Smooth muscle cell of trachea (primary cell): ENCODE data around the gene HSPA1A. TPM values are rescaled to one million over a fixed set of nuclear protein-coding genes. Genes with fewer than 3 reads are reported as not detected.

Experiments
- total RNA-seq: library from RNA; depleted of rRNA; stranded (reverse); fragments of >200 nt; gene quantifications from 2 replicates; pipeline ENCODE4 v1.2.1, GENCODE V29; 2014

The HSPA1A gene
- 98.0 and 168 TPM in 2 replicates for total RNA-seq

GRCh38 chr6:31815025-31815838 is at the start of gene HSPA1A, which contains the start of gene HSPA1L:
TSS of gene HSPA1A (plus strand) at chr6:31815543. CDS start at chr6:31815757, 214 bp downstream.
TSS of gene HSPA1L (minus strand) at chr6:31815283. CDS start at chr6:31811972, 3,311 bp downstream.

GRCh38 chr6:31776989-31777666 is 38.2 kb upstream of the HSPA1A start, which contains the start of gene VWA7:
TSS of gene VWA7 (minus strand) at chr6:31777328. CDS start at chr6:31776779, 549 bp downstream.

DNA sequence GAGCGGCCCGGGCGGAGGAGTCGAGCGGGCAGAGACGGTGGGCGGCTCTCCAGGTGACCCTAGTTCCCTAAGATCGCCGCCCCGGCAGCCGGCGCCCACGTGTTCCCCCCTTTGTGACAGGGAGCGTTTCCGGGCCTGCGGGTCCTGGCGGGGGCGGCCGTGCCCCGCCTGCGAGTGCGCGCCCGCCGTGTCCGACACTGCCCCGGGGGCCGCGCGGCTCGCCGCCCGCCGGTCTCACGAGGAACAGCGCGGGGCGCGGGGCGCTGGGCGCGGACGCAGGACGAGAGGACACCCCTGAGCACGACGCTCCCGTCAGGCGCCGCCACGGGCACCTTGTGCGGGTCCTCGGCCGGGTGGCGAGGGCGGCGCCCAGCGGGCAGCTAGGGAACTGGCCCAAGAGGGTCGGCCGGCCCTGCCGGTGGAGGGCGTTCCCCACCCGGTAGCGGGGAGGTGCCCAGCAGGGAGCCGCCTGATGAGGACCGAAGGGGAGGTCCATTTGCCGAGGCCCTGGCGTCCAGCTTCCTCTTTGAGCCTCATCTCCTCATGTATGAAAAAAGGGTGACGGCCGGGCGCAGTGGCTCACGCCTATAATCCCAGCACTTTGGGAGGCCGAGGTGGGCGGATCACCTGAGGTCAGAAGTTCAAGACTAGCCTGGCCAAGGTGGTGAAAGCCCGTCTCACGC is 19.6 kb upstream of the HSPA1A start, which contains the start of gene VARS1:
TSS of gene VARS1 (minus strand) at position 137 of the 683 bp plus-strand sequence. CDS start 535 bp downstream, outside the sequence.

GRCh38 chr6:31806470-31807272 is 8.7 kb upstream of the HSPA1A start, which contains the start of gene LSM2:
TSS of gene LSM2 (minus strand) at chr6:31806966. CDS start at chr6:31806757, 209 bp downstream.

GRCh38 chr6:31827286-31828079 is 12.1 kb downstream of the HSPA1A start, which contains the start of gene HSPA1B:
TSS of gene HSPA1B (plus strand) at chr6:31827738. CDS start at chr6:31827951, 213 bp downstream.

GRCh38 chr6:31862344-31863235 is 47.2 kb downstream of the HSPA1A start, which contains the start of gene NEU1:
TSS of gene NEU1 (minus strand) at chr6:31862821. CDS start at chr6:31862776, 45 bp downstream.

Other genes starting within 250 kb of the HSPA1A start
- not detected in 2 replicates for gene LTA, start 243.3 kb upstream of the HSPA1A start, total RNA-seq
- gene TNF, start 240.0 kb upstream of the HSPA1A start, total RNA-seq = not detected in 2 replicates
- gene LTB, start 233.1 kb upstream of the HSPA1A start, total RNA-seq = not detected in 2 replicates
- gene LST1, start 229.3 kb upstream of the HSPA1A start, total RNA-seq = not detected in 2 replicates
- gene NCR3, start 222.5 kb upstream of the HSPA1A start, total RNA-seq = not detected in 2 replicates
- gene AIF1, start 200.3 kb upstream of the HSPA1A start, total RNA-seq = not detected in 2 replicates
- gene PRRC2A, start 194.8 kb upstream of the HSPA1A start, total RNA-seq = 46.6 and 50.6 TPM in 2 replicates
- gene BAG6, start 162.9 kb upstream of the HSPA1A start, total RNA-seq = 171 and 206 TPM in 2 replicates
- 1.0 and 1.3 TPM in 2 replicates for gene APOM, start 159.6 kb upstream of the HSPA1A start, total RNA-seq
- gene C6orf47, start 154.8 kb upstream of the HSPA1A start, total RNA-seq = 21.7 and 24.8 TPM in 2 replicates
- 13.2 and 20.9 TPM in 2 replicates for gene GPANK1, start 150.5 kb upstream of the HSPA1A start, total RNA-seq
- gene CSNK2B, start 149.5 kb upstream of the HSPA1A start, total RNA-seq = 112 and 124 TPM in 2 replicates
- gene LY6G5B, start 145.6 kb upstream of the HSPA1A start, total RNA-seq = 3.2 and 3.8 TPM in 2 replicates
- gene LY6G5C, start 134.5 kb upstream of the HSPA1A start, total RNA-seq = 0.66 and 0.73 TPM in 2 replicates
- 47.6 and 58.2 TPM in 2 replicates for gene ABHD16A, start 112.2 kb upstream of the HSPA1A start, total RNA-seq
- not detected in 2 replicates for gene LY6G6F, start 108.7 kb upstream of the HSPA1A start, total RNA-seq
- gene LY6G6D, start 100.2 kb upstream of the HSPA1A start, total RNA-seq = not detected in 2 replicates
- not detected in 2 replicates for gene LY6G6C, start 93.8 kb upstream of the HSPA1A start, total RNA-seq
- not detected in 2 replicates for gene MPIG6B, start 92.2 kb upstream of the HSPA1A start, total RNA-seq
- gene DDAH2, start 86.2 kb upstream of the HSPA1A start, total RNA-seq = 93.8 and 161 TPM in 2 replicates
- 662 and 1,073 TPM in 2 replicates for gene CLIC1, start 79.0 kb upstream of the HSPA1A start, total RNA-seq
- gene MSH5, start 75.5 kb upstream of the HSPA1A start, total RNA-seq = 5.8 and 15.9 TPM in 2 replicates
- 1.3 and 1.9 TPM in 2 replicates for gene SAPCD1, start 52.9 kb upstream of the HSPA1A start, total RNA-seq
- 0.50 and 1.2 TPM in 2 replicates for gene VWA7, start 38.2 kb upstream of the HSPA1A start, total RNA-seq
- 60.0 and 75.2 TPM in 2 replicates for gene VARS1, start 19.8 kb upstream of the HSPA1A start, total RNA-seq
- 19.4 and 39.1 TPM in 2 replicates for gene LSM2, start 8.6 kb upstream of the HSPA1A start, total RNA-seq
- 1.5 TPM in 2 replicates for gene HSPA1L, start 260 bp upstream of the HSPA1A start, total RNA-seq
- 140 and 202 TPM in 2 replicates for gene HSPA1B, start 12.2 kb downstream of the HSPA1A start, total RNA-seq
- gene NEU1, start 47.3 kb downstream of the HSPA1A start, total RNA-seq = 80.6 and 120 TPM in 2 replicates
- 0.17 TPM in 1 of 2 replicates, not detected in the other for gene SLC44A4, start 63.5 kb downstream of the HSPA1A start, total RNA-seq
- gene EHMT2, start 82.2 kb downstream of the HSPA1A start, total RNA-seq = 62.0 and 93.5 TPM in 2 replicates
- 3.8 and 9.8 TPM in 2 replicates for gene ZBTB12, start 86.5 kb downstream of the HSPA1A start, total RNA-seq
- gene C2, start 112.2 kb downstream of the HSPA1A start, total RNA-seq = 2.8 and 13.1 TPM in 2 replicates
- 24.1 and 45.0 TPM in 2 replicates for gene CFB, start 130.6 kb downstream of the HSPA1A start, total RNA-seq
- 108 and 168 TPM in 2 replicates for gene NELFE, start 143.4 kb downstream of the HSPA1A start, total RNA-seq
- 57.7 and 89.3 TPM in 2 replicates for gene SKIC2, start 143.6 kb downstream of the HSPA1A start, total RNA-seq
- gene DXO, start 156.6 kb downstream of the HSPA1A start, total RNA-seq = 12.8 and 15.1 TPM in 2 replicates
- 4.1 and 11.6 TPM in 2 replicates for gene C4A, start 166.5 kb downstream of the HSPA1A start, total RNA-seq
- 6.4 and 6.8 TPM in 2 replicates for gene C4B, start 199.3 kb downstream of the HSPA1A start, total RNA-seq
- 0.17 and 0.44 TPM in 2 replicates for gene CYP21A2, start 222.9 kb downstream of the HSPA1A start, total RNA-seq